Activated T-cell treated with anti-CD3 and anti-CD28 coated beads for 4 hours (primary cell): Measurements from ENCODE around the gene DHRS4L2.
"Not testable (repeated sequence)": the region's sequence is repeated elsewhere in the genome, so short reads cannot be mapped to it uniquely, and the experiment has no call there.

Experiments used
- DNase-seq: peaks from one replicate; pipeline ENCODE4 v3.0.0-alpha.2; 2020

DHRS4L2 gene

DNA sequence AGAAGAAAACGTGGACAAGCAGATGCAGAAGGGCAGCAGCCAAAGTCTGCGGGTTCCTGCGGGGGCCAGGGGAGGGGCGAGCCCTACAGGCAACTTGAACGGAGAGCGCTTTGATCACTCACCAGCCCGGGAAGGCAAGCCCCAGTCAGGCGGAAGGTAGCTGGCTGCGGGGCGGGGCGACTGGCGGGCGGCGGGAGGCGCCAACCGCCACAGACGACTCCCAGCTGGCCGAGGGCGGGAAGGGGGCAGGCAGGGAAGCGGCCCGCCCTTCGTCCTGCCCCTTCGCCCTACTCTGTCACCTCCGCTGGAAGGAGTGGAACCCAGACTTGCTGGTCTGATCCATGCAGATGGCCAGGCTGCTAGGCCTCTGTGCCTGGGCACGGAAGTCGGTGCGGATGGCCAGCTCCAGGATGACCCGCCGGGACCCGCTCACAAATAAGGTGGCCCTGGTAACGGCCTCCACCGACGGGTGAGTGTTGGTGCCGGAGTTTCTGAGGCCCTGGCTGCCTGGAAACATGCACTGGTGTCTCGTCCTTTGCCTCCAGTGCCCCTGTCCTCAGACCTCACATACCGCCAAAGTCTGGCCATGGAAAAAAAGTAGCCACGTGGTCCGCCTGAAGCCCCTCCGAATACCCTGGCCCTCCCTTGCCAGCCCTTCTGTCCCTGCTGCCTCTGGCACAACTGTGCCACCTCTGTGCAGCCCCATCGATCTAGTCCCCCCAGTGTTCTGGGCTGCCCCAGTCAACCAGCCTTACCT is at the start of gene DHRS4L2:
DHRS4L2 (plus strand) TSS at position 323 of the 757 bp plus-strand sequence; CDS start at position 342, 19 bp downstream.
- DNase-seq = peak; percentile 52

DNA sequence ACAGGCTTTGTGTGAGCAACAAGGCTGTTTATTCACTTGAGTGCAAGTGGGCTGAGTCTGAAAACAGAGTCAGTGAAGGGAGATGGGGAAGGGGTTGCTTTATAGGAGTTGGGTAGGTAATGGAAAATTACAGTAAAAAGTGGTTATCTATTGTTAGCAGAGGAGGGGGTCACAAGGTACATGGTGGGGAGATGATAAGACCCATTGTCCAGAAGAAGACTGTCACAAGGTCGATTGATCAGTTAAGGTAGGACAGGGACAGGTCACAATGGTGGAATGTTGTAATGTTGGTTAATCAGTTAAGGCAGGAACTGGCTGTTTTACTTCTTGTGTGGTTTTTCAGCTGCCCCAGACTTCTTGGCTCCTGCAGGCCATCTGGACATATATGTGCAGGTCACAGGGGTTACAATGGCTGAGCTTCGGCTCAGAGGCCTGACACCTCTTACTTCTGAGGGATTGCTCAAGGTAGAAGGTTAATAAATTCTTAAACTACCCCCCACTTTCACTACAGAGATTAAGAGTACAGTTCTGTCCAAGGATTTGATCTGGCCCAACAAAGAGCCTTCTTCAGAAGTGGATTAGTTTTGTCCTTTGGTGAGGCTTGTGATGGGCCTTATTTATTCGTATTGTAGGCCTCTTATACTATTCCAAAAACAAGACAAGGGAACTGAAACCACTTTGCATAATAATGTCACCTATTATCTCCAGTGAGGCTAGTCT is 49.0 kb upstream of the DHRS4L2 start:
- no peak for DNase-seq

DNA sequence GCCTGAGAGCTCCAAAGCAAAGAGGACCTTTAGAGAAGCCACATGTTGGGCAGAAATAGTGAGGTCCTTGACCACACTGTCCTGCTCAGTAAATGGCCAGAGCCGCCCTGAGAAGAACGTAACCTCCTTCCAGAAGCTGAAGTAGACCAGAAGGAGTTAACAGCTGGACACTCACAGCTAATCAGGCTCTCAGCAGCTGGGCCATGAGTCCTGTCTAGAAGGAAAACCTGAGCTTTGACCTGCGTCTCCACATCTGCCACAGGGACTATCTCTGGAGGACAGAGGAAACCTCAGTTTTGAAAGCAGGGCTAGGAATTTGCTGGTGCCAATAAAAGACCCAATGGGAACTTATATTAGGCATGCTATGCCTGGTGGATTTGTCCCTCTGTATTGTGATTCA is 47.5 kb upstream of the DHRS4L2 start:
- no peak for DNase-seq

DNA sequence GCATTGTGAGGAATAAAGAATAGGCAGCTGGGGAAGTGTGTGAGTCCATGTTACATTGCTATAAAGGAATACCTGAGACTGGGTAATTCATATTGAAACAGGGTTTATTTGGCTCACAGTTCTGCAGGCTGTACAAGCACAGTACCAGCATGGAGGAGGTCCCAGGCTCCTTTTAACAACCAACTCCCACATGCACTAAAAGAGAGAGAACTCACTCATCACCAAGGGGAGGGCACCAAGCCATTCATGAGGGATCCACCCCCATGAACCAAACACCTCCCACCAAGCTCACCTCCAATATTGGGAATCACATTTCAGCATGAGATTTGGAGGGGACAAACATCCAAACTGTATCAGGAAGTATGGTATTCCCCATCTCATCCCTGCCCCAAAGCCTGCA is 47.1 kb upstream of the DHRS4L2 start:
- DNase-seq = no peak

DNA sequence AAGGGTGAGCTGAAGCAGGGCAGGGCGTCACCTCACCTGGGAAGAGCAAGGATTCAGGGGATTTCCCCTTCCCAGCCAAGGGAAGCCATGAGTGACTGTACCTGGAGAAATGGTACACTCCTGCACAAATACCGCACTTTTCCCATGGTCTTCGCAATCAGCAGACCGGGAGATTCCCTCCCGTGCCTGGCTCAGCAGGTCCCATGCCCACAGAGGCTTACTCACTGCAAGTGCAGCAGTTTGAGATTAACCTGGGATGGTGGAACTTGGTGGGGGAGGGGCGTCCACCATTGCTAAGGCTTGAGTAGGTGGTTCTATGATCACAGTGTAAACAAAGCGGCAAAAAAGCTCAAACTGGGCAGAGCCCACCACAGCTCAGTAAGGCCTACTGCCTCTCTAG is 46.1 kb upstream of the DHRS4L2 start:
- no peak for DNase-seq

DNA sequence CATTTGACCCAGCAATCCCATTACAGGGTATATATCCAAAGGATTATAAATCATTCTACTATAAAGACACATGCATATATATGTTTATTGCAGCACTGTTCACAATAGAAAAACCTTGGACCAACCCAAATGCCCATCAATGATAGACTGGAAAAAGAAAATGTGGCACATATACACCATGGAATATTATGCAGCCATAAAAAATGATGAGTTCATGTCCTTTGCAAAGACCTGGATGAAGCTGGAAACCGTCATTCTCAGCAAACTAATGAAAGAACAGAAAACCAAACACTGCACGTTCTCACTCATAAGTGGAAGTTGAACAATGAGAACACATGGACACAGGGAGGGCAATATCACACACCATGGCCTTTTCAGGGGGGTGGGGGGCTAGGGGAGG is 39.7 kb upstream of the DHRS4L2 start:
- not testable (repeated sequence) for DNase-seq

DNA sequence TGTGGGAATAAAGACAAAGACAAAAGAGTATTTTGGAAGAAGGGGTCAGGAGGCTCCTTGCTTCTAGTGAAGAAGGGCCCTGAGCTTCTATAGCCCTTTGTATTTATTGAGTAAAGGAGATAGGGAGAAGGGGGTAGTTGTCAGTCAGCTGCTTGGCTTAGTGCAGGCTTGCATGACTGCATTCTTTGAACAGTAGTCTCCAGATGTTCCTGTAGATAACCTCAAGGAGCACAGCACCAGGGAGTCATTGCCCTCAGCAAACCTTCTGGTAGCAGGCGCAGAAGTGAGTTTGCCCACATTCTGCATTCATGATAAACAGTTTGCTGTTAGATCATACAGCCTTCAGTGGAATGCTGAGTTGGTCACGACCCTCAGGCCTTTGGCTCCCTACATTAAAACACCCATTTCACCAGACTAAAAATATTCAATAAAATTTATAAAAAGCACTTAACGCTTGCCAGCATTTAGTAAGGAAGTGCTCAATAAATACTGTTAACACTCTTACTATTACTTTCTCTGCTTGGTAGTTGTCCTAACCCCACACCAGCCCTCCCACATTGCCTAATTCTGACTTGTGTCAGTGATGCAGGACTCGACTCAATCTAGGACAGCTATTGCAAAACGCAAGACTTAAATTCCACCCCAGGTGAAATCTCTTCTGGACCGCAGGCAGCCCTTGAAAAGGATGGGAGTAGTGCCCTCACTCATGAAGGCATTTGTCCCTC is 38.2 kb upstream of the DHRS4L2 start:
- no peak for DNase-seq

DNA sequence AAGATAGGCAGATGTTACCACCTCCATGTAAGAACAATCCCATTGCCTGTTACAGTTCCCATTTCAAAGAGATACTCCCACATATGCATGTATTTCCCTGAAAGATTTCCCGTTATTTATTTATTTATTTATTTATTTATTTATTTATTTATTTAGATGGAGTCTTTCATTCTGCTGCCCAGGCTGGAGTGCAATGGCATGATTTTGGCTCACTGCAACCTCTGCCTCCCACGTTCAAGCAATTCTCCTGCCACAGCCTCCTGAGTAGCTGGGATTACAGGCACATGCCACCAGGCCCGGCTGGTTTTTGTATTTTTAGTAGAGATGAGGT is 37.6 kb upstream of the DHRS4L2 start:
- not testable (repeated sequence) for DNase-seq

DNA sequence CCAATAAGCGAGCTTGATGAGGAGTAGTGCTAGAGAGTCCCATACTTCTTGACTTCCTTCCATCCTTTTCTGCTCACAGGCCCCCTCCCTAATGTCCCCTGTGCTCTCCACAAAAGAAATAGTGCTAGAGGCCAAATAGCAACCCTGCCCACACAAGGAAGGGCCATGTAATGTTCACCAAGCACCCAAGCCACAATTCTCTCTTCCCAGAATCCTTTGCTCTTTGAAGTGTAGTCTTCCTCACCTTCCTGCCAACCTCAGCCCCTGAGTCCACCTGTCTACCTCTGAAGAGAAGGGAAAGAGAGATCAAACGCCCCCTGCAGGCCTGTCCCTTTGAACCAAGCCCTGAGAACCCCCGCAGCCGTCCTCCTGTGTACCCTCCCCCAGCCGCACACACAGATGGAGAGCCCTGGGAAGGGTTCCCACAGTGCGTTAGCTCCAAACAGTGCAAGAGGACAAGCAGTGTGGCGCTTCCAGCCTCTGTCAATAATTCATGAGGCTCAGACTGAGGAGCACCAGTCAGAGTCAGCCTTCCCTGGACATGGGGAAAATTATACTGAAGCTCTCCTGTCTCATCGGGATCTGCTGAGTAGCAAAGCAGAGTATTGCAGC is 37.0 kb upstream of the DHRS4L2 start:
- DNase-seq = no peak

DNA sequence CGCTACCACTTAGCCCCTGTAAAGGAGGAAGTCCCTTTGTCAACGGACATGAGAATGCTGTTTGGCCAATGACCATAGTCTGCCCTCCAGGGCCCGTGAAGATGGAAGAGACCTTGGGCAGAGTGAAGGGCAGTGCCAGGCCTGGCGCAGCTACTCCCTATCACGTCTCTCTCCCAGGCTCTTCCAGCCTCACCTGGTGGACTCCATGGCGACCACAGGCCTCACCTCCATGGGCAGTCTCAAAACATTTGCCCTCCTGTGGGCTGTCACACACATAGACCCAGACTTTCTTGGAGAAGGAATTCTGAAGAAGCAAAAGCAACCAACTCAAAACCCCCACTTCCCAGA is 35.6 kb upstream of the DHRS4L2 start:
- not testable (repeated sequence) for DNase-seq

DNA sequence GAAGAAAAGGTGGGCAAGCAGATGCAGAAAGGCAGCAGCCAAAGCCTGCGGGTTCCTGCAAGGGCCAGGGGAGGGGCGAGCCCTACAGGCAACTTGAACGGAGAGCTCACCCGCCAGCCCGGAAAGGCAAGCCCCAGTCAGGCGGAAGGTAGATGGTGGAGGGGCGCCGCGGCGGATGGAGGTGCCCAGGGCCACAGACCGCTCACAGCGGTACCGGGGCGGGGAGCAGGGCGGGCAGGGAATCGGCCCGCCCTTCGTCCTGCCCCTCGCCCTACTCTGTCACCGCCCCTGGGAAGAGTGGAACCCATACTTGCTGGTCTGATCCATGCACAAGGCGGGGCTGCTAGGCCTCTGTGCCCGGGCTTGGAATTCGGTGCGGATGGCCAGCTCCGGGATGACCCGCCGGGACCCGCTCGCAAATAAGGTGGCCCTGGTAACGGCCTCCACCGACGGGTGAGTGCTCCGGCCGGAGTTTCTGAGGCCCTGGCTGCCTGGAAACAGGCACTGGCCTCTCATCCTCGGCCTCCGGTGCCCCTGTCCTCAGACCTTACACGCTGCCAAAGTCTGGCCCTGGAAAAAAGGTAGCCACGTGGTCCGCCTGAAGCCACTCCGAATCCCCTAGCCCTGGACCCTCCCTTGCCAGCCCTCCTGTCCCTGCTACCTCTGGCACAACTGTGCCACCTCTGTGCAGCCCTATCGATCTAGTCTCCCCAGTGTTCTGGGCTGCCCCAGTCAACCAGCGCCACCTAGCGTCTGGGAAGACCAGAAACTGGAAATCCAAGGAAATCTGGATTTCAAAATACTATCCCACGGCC is 35.1 kb upstream of the DHRS4L2 start, which contains the start of gene DHRS4:
DHRS4 (plus strand) TSS at position 307 of the 815 bp plus-strand sequence; CDS start at position 326, 19 bp downstream.
- DNase-seq = peak; percentile 68

DNA sequence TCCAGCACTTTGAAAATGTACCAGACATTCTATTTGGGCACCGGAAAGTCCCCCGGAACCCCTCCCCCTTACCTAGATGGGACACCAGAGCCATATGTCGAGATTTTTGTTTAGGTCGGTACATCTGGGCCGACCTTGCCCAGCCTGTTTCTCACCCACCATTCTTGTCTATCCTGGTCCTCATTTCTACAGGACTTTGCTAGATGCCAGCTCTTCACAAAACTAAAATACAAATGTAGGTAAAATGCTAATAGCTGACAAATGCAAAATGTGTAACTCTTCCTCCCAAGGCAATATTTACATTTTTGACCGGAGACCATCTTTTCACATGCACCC is 34.5 kb upstream of the DHRS4L2 start:
- DNase-seq = not testable (repeated sequence)

DNA sequence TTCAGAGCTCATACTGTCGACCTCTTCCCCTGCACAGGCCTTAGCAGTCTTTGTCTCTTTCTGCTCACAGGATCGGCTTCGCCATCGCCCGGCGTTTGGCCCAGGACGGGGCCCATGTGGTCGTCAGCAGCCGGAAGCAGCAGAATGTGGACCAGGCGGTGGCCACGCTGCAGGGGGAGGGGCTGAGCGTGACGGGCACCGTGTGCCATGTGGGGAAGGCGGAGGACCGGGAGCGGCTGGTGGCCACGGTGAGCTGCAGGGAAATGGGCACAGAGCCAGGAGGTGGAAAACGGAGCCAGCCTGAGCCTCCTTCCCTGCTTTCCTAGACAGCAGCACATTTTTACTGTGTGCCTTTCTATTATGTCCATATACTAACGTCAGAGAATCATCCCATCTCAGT is 33.8 kb upstream of the DHRS4L2 start:
- not testable (repeated sequence) for DNase-seq

DNA sequence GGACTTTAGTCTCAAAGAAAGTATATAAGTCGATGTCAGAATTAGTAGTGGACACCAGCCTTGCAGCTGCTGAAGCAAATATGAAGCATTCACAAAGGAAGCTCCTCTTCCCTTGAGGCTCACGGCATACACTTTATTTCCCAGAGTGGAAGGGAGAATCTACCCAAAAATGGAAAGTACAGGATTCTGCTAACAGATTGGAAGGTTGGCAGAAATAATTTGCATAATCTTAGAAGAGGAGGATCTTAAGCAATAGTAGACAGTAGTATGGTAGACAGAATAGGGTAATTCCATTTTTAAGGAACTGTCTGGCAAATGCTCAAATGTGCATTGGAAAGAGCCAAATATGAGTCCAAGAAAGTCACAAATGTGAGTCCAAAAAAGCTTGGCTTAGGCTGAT is 32.9 kb upstream of the DHRS4L2 start:
- not testable (repeated sequence) for DNase-seq

DNA sequence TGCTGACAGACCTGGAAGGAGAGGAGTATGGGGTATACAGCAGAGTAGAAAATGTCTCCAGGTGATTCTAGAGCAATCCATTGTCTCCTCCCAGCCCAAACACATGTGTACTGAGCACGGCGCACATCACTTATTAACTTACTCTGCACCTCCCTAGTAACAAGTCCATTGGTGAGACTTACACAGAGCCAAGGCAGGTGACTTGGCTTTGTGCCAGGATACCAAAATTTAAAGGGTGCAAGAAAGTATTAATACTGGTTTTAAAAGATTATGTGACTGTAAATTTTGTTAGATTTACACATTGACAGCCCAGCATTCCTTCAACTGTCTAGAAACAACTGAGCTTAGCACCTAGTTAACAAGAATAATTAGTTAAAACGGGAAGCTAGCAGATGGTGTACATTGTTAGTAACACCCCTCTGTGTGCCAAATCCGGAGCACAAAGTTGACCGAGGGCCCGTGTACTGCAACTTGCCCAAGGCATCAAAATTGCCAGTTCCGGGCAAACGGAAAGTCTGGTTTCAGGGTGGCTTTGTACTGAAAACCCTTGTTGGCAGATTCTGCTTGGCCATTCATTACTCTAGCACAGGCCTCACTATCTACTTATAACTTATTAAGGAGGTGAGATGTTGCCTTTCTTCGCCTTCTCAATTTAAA is 30.7 kb upstream of the DHRS4L2 start:
- DNase-seq = not testable (repeated sequence)

DNA sequence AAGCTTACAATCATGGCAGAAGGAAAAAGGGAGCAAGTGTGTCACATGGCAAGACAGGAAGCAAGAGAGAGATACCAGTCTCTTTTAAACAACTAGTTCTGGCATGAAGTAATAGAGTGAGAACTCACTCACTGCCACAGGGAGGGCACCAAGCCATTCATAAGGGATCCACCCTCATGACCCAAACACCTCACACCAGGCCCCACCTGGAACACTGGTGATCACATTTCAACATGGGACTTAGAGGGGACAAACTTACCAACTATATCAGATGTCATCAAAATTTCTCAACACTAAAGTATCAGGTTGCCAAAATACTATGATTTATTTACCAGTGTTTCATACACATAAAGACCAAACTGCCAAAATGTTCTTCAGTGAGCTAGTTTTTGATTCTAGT is 27.8 kb upstream of the DHRS4L2 start:
- DNase-seq = not testable (repeated sequence)

DNA sequence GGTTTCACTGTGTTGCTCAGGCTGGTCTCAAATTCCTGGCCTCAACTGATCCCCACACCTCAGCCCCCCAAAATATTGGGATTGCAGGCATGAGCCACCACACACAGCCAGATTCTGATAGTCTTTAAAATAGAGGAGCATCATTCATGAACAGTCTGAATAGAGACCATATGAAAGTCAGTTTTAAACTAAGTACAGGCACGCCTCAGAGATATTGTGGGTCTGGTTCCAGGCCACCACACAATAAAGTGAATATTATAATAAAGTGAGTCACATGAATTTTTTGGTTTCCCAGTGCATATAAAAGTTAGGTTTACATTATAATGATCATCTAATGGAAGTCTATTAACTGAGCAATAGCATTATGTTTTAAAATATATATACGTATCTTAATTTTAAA is 27.0 kb upstream of the DHRS4L2 start:
- DNase-seq = not testable (repeated sequence)

DNA sequence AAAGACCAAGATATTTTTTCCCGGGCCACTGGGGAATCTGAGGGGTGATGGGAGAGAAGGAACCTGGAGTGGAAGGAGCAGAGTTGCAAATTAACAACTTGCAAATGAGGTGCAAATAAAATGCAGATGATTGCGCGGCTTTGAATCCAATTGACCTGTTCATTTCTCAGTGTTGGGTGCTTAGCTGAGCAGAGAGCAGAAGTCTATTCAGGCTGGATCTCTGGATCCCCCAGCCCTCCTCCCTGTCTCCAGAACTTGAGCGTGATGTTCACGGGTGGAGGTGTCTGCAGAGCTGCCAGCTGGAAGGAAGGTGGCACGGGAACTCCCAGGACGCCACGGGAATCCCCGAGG is 19.6 kb upstream of the DHRS4L2 start:
- DNase-seq = not testable (repeated sequence)

DNA sequence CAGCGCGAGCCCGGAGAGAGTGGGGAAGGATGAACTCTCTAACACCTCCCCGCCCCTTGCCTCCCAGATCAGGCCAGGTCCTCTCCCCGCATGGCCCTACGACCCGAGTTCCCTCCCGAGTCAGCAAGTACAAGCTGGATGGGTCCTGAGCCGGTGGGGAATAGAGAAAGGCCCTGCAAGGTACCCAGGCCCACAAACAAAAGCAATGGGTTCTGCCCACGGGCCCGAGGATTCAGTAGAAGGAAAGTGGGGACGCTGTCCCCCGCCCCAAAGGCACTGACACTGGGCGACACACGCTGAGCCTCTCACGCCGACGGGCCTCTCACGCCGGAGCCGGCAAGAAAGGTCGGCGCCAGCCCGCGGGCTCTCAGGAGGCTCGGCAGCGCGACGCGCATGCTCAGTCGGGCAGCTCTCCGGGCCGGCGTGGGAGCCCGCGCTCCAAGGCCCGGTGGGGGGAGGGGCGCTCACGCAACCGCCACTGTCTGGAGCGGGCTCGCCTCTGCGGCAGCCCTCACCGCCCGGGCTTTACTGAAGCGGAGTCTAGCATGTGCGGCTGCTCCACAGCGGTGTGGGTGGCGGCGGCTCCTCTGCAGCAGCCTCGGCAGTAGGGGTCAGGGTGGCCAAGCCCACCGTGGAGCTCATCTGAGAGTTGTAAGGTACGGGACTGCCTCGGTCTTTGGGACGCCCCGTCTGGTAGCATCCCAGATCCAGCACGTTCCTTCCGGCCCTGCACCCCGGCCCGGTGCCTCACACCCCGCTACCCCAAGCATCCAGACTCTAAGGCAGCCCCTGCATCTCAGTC is 19.0 kb upstream of the DHRS4L2 start:
- peak; percentile 34 for DNase-seq

DNA sequence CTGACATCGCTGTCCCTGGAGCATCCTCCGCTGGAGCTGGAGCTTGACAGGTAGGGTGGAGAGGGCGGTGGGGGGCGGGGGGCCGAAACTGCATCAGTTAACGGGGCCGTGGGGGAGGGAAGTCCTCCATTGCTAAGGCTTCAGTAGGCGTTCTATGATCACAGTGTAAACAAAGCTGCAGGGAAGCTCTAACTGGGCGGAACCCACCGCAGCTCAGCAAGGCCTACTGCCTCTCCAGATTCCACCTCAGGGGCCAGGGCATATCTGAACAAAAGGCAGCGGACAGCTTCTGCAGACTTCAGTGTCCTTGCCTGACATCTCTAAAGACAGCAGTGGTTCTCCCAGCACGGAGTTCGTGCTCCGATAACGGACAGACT is 18.5 kb upstream of the DHRS4L2 start:
- DNase-seq = not testable (repeated sequence)

DNA sequence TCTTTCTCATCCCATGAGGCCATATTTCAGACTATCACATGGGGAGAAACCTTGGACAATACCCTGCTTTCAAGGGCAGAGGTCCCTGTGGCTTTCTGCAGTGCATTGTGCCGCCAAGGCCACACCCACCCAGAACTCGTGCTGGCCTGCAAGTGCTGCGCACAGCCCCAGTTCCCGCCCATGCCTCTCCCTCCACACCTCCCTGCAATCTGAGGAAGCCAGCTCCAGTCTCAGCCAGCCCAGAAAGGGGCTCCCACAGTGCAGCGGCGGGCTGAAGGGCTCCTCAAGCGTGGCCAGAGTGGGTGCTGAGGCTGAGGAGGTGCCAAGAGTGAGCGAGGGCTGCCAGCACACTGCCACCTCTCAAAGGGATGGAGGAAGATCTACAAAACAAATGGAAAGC is 15.6 kb upstream of the DHRS4L2 start:
- DNase-seq = not testable (repeated sequence)
